ENCODE data around the gene PRKCD.

- no peak for TF ChIP-seq CTCF (IDR thresholded peaks at IDR 0.05)
- no peak for TF ChIP-seq POLR2A (IDR thresholded peaks at IDR 0.05)
Measured at GRCh38 chr3:53215816-53216215, 54.8 kb downstream of the PRKCD start.
